ENCODE data around the gene CGRRF1. TPM values are rescaled to one million over a fixed set of nuclear protein-coding genes. Genes with fewer than 3 reads are reported as not detected.

The CGRRF1 gene
- polyA plus RNA-seq, 10 donors: 13.4 to 19.4 (median 17.3) TPM

- DNase-seq: no peak
Observed at GRCh38 chr14:54537651-54538050, 27.9 kb downstream of the CGRRF1 start.

GRCh38 chr14:54538055-54538454 is 28.3 kb downstream of the CGRRF1 start:
- no peak for DNase-seq

- no peak for DNase-seq
Observed at GRCh38 chr14:54547583-54547982, 37.9 kb downstream of the CGRRF1 start.

- no peak for DNase-seq
Observed at GRCh38 chr14:54548491-54548890, 38.8 kb downstream of the CGRRF1 start.

GRCh38 chr14:54549862-54550261 is 40.2 kb downstream of the CGRRF1 start:
- DNase-seq: no peak

- no peak for DNase-seq
Observed at GRCh38 chr14:54550514-54550913, 40.8 kb downstream of the CGRRF1 start.

GRCh38 chr14:54554401-54554800 is 44.7 kb downstream of the CGRRF1 start:
- DNase-seq: no peak

GRCh38 chr14:54555651-54556050 is 45.9 kb downstream of the CGRRF1 start:
- no peak for DNase-seq

- no peak for DNase-seq
Observed at GRCh38 chr14:54556535-54556934, 46.8 kb downstream of the CGRRF1 start.

GRCh38 chr14:54562334-54562733 is 52.6 kb downstream of the CGRRF1 start:
- peak in 1 of 3 donors; percentile 71 for DNase-seq

- peak; percentile 42 to 70 (median 48) for DNase-seq
Observed at GRCh38 chr14:54564071-54564867, 54.6 kb downstream of the CGRRF1 start.

GRCh38 chr14:54564868-54565784 is 55.4 kb downstream of the CGRRF1 start:
- DNase-seq: peak; percentile 65 to 88 (median 66)

GRCh38 chr14:54565785-54566409 is 56.2 kb downstream of the CGRRF1 start:
- peak; percentile 95 to 97 (median 95) for DNase-seq

GRCh38 chr14:54566410-54567223 is 56.9 kb downstream of the CGRRF1 start, which contains the start of gene SAMD4A:
TSS of gene SAMD4A (plus strand) at chr14:54567128. CDS start at chr14:54567917, 789 bp downstream.
- peak; percentile 89 to 96 (median 91) for DNase-seq

GRCh38 chr14:54567224-54567638 is 57.5 kb downstream of the CGRRF1 start:
- peak in 1 of 3 donors; percentile 44 for DNase-seq

- peak; percentile 39 to 87 (median 69) for DNase-seq
Observed at GRCh38 chr14:54567639-54568561, 58.2 kb downstream of the CGRRF1 start.

- DNase-seq: peak; percentile 53 to 81 (median 57)
Observed at GRCh38 chr14:54568821-54569595, 59.3 kb downstream of the CGRRF1 start.

GRCh38 chr14:54570047-54570446 is 60.3 kb downstream of the CGRRF1 start:
- no peak for DNase-seq
